IMR-90 (cell line): Measurements from ENCODE around the gene NKAIN2. TPM values are rescaled to one million over a fixed set of nuclear protein-coding genes. Genes with fewer than 3 reads are reported as not detected.

Experiments used
- ATAC-seq: fragments of 200-7000 bp; cut with Tn5 transposase; 2 replicates; pipeline ENCODE4 v1.9.1; 2020; ENCODE audit warnings: low read depth, mild to moderate bottlenecking, moderate library complexity
- BruUV-seq: library from RNA; stranded (reverse); fragments of 400-500 nt; replicated peaks from 2 replicates; lab custom pipeline; 2021; lab: Mats Ljungman, UMichigan
- CTCF ChIA-PET: fragments of 300-600 bp; formaldehyde crosslinking; extraction: SDS; loops from one replicate; lab custom pipeline; 2021; ENCODE audit warnings: antibody characterized with exemption; lab: Yijun Ruan, JAX
- POLR2A ChIA-PET: fragments of 300-600 bp; sonication (Branson Sonifier 250); formaldehyde crosslinking; loops from one replicate; lab custom pipeline; 2022; ENCODE audit warnings: antibody characterized with exemption; ENCODE audit not compliant: unreplicated experiment; lab: Charles Lee
- DNase-seq: peaks from one replicate; pipeline ENCODE4 v3.0.0; 2013
- H2AFZ ChIP-seq: replicated peaks from 2 replicates; pipeline ENCODE3; 2013; ENCODE audit warnings: low read length, mild to moderate bottlenecking; ENCODE audit not compliant: poor library complexity
- H2AK5ac ChIP-seq: 2 replicates; pipeline ENCODE4 v1.6.1; 2013; ENCODE audit warnings: low read depth, low read length, inconsistent platforms
- H2AK9ac ChIP-seq: replicated peaks from 2 replicates; pipeline ENCODE3; 2013; ENCODE audit warnings: mild to moderate bottlenecking, low read depth, low read length, moderate library complexity; ENCODE audit not compliant: poor library complexity
- H2BK120ac ChIP-seq: 2 replicates; pipeline ENCODE4 v1.6.1; 2013; ENCODE audit warnings: low read depth, low read length, inconsistent platforms
- H2BK15ac ChIP-seq: 3 replicates; pipeline ENCODE4 v1.6.1; 2013; ENCODE audit warnings: low read depth, low read length, inconsistent platforms
- H2BK20ac ChIP-seq: 2 replicates; pipeline ENCODE4 v1.6.1; 2013; ENCODE audit warnings: low read depth, mild to moderate bottlenecking, inconsistent platforms, low read length, moderate library complexity
- H2BK5ac ChIP-seq: 2 replicates; pipeline ENCODE4 v1.6.1; 2013; ENCODE audit warnings: mild to moderate bottlenecking, low read depth, low read length, inconsistent platforms; ENCODE audit not compliant: poor library complexity, severe bottlenecking
- H3K14ac ChIP-seq: replicated peaks from 2 replicates; pipeline ENCODE4 v1.6.1; 2013; ENCODE audit warnings: low read depth, low read length, inconsistent platforms
- H3K18ac ChIP-seq: 2 replicates; pipeline ENCODE4 v1.6.1; 2013; ENCODE audit warnings: low read depth, low read length, control low read depth
- H3K23ac ChIP-seq: 2 replicates; pipeline ENCODE4 v1.6.1; 2013; ENCODE audit warnings: low read depth, low read length, inconsistent platforms
- H3K27ac ChIP-seq: 2 replicates; pipeline ENCODE4 v1.5.1; 2013; ENCODE audit warnings: mild to moderate bottlenecking, control low read depth, low read length; ENCODE audit not compliant: insufficient read depth
- H3K27me3 ChIP-seq: 2 replicates; pipeline ENCODE4 v1.6.1; 2013; ENCODE audit warnings: low read length; ENCODE audit not compliant: control insufficient read depth, insufficient read depth
- H3K36me3 ChIP-seq: 2 replicates; pipeline ENCODE4 v1.6.1; 2013; ENCODE audit warnings: low read length, mixed read lengths; ENCODE audit not compliant: control insufficient read depth, insufficient read depth
- H3K4ac ChIP-seq: 2 replicates; pipeline ENCODE4 v1.6.1; 2013; ENCODE audit warnings: low read depth, low read length, inconsistent platforms
- H3K4me1 ChIP-seq: 2 replicates; pipeline ENCODE4 v1.6.1; 2013; ENCODE audit warnings: low read length, mixed read lengths; ENCODE audit not compliant: control insufficient read depth, insufficient read depth
- H3K4me2 ChIP-seq: 2 replicates; pipeline ENCODE4 v1.6.1; 2013; ENCODE audit warnings: low read depth, mild to moderate bottlenecking, control low read depth, low read length, moderate library complexity
- H3K4me3 ChIP-seq: 2 replicates; pipeline ENCODE4 v1.5.1; 2013; ENCODE audit warnings: low read depth, mild to moderate bottlenecking, control low read depth, low read length, moderate library complexity; ENCODE audit not compliant: insufficient read depth
- H3K56ac ChIP-seq: 2 replicates; pipeline ENCODE4 v1.6.1; 2013; ENCODE audit warnings: low read length, inconsistent platforms; ENCODE audit not compliant: insufficient read depth; ENCODE audit errors: extremely low read depth
- H3K79me1 ChIP-seq, 2 experiments: 2 replicates each; pipeline ENCODE4 v1.6.1; 2013; ENCODE audit warnings: low read length in 2 of 2, inconsistent platforms in 1 of 2, low read depth in 1 of 2
- H3K9ac ChIP-seq: 2 replicates; pipeline ENCODE4 v1.6.1; 2013; ENCODE audit warnings: low read depth, low read length, control low read depth
- H3K9me1 ChIP-seq: 2 replicates; pipeline ENCODE4 v1.6.1; 2013; ENCODE audit warnings: low read length, inconsistent platforms; ENCODE audit not compliant: insufficient read depth
- H3K9me3 ChIP-seq: 2 replicates; pipeline ENCODE4 v1.6.1; 2013; ENCODE audit warnings: low read length; ENCODE audit not compliant: control insufficient read depth, insufficient read depth
- H4K20me1 ChIP-seq: 2 replicates; pipeline ENCODE4 v1.6.1; 2013; ENCODE audit warnings: low read length, inconsistent platforms; ENCODE audit not compliant: insufficient read depth
- H4K5ac ChIP-seq: 2 replicates; pipeline ENCODE4 v1.6.1; 2013; ENCODE audit warnings: mild to moderate bottlenecking, low read depth, low read length, control low read depth
- H4K8ac ChIP-seq, 2 experiments: 2 replicates each; pipeline ENCODE4 v1.6.1; 2013; ENCODE audit warnings: low read depth in 2 of 2, low read length in 2 of 2, control low read depth in 1 of 2, inconsistent platforms in 1 of 2
- H4K91ac ChIP-seq: 2 replicates; pipeline ENCODE4 v1.6.1; 2013; ENCODE audit warnings: low read depth, low read length, inconsistent platforms; ENCODE audit not compliant: insufficient read depth
- BHLHE40 ChIP-seq: fragments of 150-350 bp; IDR thresholded peaks from 2 replicates; pipeline ENCODE4 v1.6.1; 2016; ENCODE audit warnings: mild to moderate bottlenecking, low read depth, low read length
- CEBPB ChIP-seq: IDR thresholded peaks from 2 replicates; pipeline ENCODE4 v1.6.1; 2012; ENCODE audit warnings: low read depth, low read length, improper control_type of control experiment
- CHD1 ChIP-seq: IDR thresholded peaks from 2 replicates; pipeline ENCODE4 v1.6.1; 2012; ENCODE audit warnings: low read depth, low read length, improper control_type of control experiment
- CTCF ChIP-seq: conservative IDR thresholded peaks from 2 replicates; pipeline ENCODE4 v1.5.1; 2012; ENCODE audit warnings: mild to moderate bottlenecking, low read depth, low read length, improper control_type of control experiment
- ELK1 ChIP-seq: fragments of 150-350 bp; IDR thresholded peaks from 2 replicates; pipeline ENCODE4 v1.6.1; 2016; ENCODE audit warnings: low read depth, mild to moderate bottlenecking, low read length, moderate library complexity, borderline replicate concordance
- FOS ChIP-seq: fragments of 150-350 bp; IDR thresholded peaks from 2 replicates; pipeline ENCODE4 v1.6.1; 2016; ENCODE audit warnings: low read depth, low read length
- MAFK ChIP-seq: IDR thresholded peaks from 2 replicates; pipeline ENCODE4 v1.6.1; 2012; ENCODE audit warnings: low read depth, low read length, improper control_type of control experiment
- MAZ ChIP-seq: IDR thresholded peaks from 2 replicates; pipeline ENCODE4 v1.6.1; 2012; ENCODE audit warnings: low read depth, mild to moderate bottlenecking, low read length, improper control_type of control experiment, moderate library complexity, borderline replicate concordance
- MXI1 ChIP-seq: IDR thresholded peaks from 2 replicates; pipeline ENCODE4 v1.6.1; 2012; ENCODE audit warnings: low read depth, mild to moderate bottlenecking, low read length, moderate library complexity, borderline replicate concordance
- NFE2L2 ChIP-seq: fragments of 150-350 bp; IDR thresholded peaks from 2 replicates; pipeline ENCODE4 v1.6.1; 2016; ENCODE audit warnings: low read depth, mild to moderate bottlenecking, low read length
- POLR2A ChIP-seq: IDR thresholded peaks from 2 replicates; pipeline ENCODE4 v1.6.1; 2012; ENCODE audit warnings: mild to moderate bottlenecking, low read depth, low read length
- RAD21 ChIP-seq: IDR thresholded peaks from 2 replicates; pipeline ENCODE4 v1.6.1; 2012; ENCODE audit warnings: low read length, improper control_type of control experiment
- RCOR1 ChIP-seq: IDR thresholded peaks from 2 replicates; pipeline ENCODE4 v1.6.1; 2012; ENCODE audit warnings: mild to moderate bottlenecking, low read length, improper control_type of control experiment; ENCODE audit not compliant: insufficient replicate concordance
- RFX5 ChIP-seq: IDR thresholded peaks from 2 replicates; pipeline ENCODE4 v1.8.0; 2012; ENCODE audit warnings: low read depth, mild to moderate bottlenecking, low read length, moderate library complexity
- SMC3 ChIP-seq: fragments of 150-350 bp; IDR thresholded peaks from 2 replicates; pipeline ENCODE4 v1.6.1; 2016; ENCODE audit warnings: low read depth, mild to moderate bottlenecking, antibody characterized with exemption, low read length, moderate library complexity
- USF2 ChIP-seq: fragments of 150-350 bp; IDR thresholded peaks from 2 replicates; pipeline ENCODE4 v1.6.1; 2017; ENCODE audit warnings: mild to moderate bottlenecking, antibody characterized with exemption, low read length, low read depth
- dilution Hi-C: fragments of 300-500 bp; cut with HindIII; formaldehyde crosslinking; loops from one replicate; pipeline ENCODE4 v1.14.3; 2018; ENCODE audit warnings: low sequenced_read_pairs; ENCODE audit not compliant: unreplicated experiment
- in situ Hi-C: fragments of 300-500 bp; cut with MboI; formaldehyde crosslinking; loops from 3 replicates; pipeline ENCODE4 v1.14.3; 2019; ENCODE audit warnings: low sequenced_read_pairs, inconsistent platforms, mixed read lengths
- intact Hi-C: fragments of 100-400 bp; cut with micrococcal nuclease; formaldehyde crosslinking; loops from 2 replicates; pipeline ENCODE4 v1.10.0; 2022
- polyA plus RNA-seq, 3 experiments: library from polyadenylated mRNA; depleted of rRNA; stranded (reverse); fragments of >200 nt; gene quantifications; 2 replicates each; pipeline ENCODE4 v1.2.3, GENCODE V29; 2012; ENCODE audit warnings: low replicate concordance in 1 of 3
- total RNA-seq: library from RNA; depleted of rRNA; stranded (reverse); fragments of >200 nt; gene quantifications from 2 replicates; pipeline ENCODE4 v1.2.3, GENCODE V29; 2012

NKAIN2 gene
- total and polyA plus RNA-seq, 2 of the 4 experiments (the other 2 are of a cell fraction): not detected

- ATAC-seq (no peak), DNase-seq (no peak)
- CTCF ChIA-PET: no interaction called here
- no peak overlapping the region for H2BK5ac ChIP-seq
- TF ChIP-seq MAZ (no peak), CEBPB (no peak), ELK1 (no peak), RAD21 (no peak), BHLHE40 (no peak), CHD1 (no peak), FOS (no peak), NFE2L2 (no peak), POLR2A (no peak), SMC3 (no peak), MAFK (no peak), MXI1 (no peak), RCOR1 (no peak), CTCF (no peak), USF2 (no peak), RFX5 (no peak)
- no peak overlapping the region for H2AFZ ChIP-seq
- H3K79me1 ChIP-seq: no peaks in the 10 kb centered on the region
- H2AK9ac ChIP-seq: no peak overlapping the region
- H4K91ac ChIP-seq: no peak overlapping the region
- no peak overlapping the region for H4K8ac ChIP-seq
- no peak overlapping the region for H3K23ac ChIP-seq
- H2BK120ac ChIP-seq: no peak overlapping the region
- H2BK15ac ChIP-seq: no peak overlapping the region
- no peaks in the 10 kb centered on the region for H3K27me3 ChIP-seq
- H3K27ac ChIP-seq: no peak overlapping the region
- H3K18ac ChIP-seq: no peak overlapping the region
- intact Hi-C loops (no loop called here), in situ Hi-C loops (no loop called here), dilution Hi-C loops (no loop called here)
- no peak overlapping the region for H4K5ac ChIP-seq
- no peak overlapping the region for H2BK20ac ChIP-seq
- no peak overlapping the region for H3K14ac ChIP-seq
- H3K4me2 ChIP-seq: no peak overlapping the region
- H3K56ac ChIP-seq: no peak overlapping the region
- H3K4me3 ChIP-seq: no peak overlapping the region
- no peaks in the 10 kb centered on the region for H3K9me3 ChIP-seq
- no peaks in the 10 kb centered on the region for H4K20me1 ChIP-seq
- H3K4ac ChIP-seq: no peak overlapping the region
- H3K4me1 ChIP-seq: no peaks in the 10 kb centered on the region
- no peak overlapping the region for H2AK5ac ChIP-seq
- no TSS peak for BruUV-seq
- H3K36me3 ChIP-seq: no peaks in the 10 kb centered on the region
- no peaks in the 10 kb centered on the region for H3K9me1 ChIP-seq
- POLR2A ChIA-PET: no interaction called here
- H3K9ac ChIP-seq: no peak overlapping the region
Observed at GRCh38 chr6:124055395-124055794, 251.7 kb downstream of the NKAIN2 start.
